ENCODE results near the gene B3GAT1.

DNA sequence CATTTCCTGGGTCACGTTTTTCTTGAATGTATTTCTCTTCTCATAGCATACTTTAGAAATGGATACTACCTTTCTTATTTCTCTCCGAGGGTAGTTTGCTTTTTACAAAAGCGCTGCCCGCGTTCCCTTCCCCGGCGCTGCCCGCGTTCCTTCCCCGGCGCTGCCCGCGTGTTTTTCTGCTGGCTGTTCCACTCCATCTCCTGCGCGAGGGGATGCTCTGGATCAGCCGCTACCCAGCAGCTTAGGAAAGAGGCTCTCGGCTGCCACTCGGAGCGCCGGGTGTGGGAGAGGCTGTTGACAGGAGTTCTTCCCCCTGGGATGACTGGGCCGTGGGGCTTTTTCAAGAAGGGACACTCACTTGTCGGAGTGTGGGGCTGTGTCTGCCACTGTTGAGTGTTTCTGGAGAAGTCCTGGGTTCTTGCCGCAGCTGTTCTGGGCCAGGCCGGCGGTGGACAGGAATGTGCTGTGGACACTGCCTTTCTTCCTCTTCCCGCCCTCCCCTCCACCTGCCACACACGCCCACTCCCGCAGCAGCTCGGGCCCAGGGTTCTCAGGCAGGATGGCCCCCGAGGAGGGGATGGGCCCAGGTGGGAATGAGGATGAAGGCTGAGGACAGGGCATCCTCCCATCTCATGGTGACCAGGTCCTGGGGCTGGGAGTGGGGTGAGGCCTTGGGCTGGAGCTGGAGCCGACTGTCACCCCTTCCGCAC is 49.7 kb downstream of the B3GAT1 start:
- no peak for TF ChIP-seq CTCF (IDR thresholded peaks at IDR 0.05)
- TF ChIP-seq EP300 (IDR thresholded peaks at IDR 0.05), result no peak
- no peak for TF ChIP-seq POLR2A (IDR thresholded peaks at IDR 0.05; ENCODE audit: low read depth)
- TF ChIP-seq POLR2AphosphoS5 (IDR thresholded peaks at IDR 0.05), result no peak
